ENCODE measurements around the gene SURF6. TPM values are rescaled to one million over a fixed set of nuclear protein-coding genes. Genes with fewer than 3 reads are reported as not detected.
"Not testable (repeated sequence)": the region's sequence is repeated elsewhere in the genome, so short reads cannot be mapped to it uniquely, and the experiment has no call there.

The SURF6 gene
- polyA plus RNA-seq, 4 donors = 21.1 to 36.9 (median 26.7) TPM

- no peak for DNase-seq (ENCODE audit: low read depth in 4 of 4, low spot score in 3 of 4)
Measured at GRCh38 chr9:133348718-133349573, 13.0 kb upstream of the SURF6 start.

GRCh38 chr9:133347985-133348717 is 12.2 kb upstream of the SURF6 start, which contains the start of the genes MED22 and RPL7A:
MED22 (minus strand) TSS chr9:133348131; CDS start chr9:133346662, 1,469 bp downstream.
RPL7A (plus strand) TSS chr9:133348218; CDS start chr9:133348244, 26 bp downstream.
- peak; percentile 90 to 95 (median 92) for DNase-seq (ENCODE audit: low read depth in 4 of 4, low spot score in 3 of 4)

- no peak for DNase-seq (ENCODE audit: low read depth in 4 of 4, low spot score in 3 of 4)
Measured at GRCh38 chr9:133347515-133347984, 11.6 kb upstream of the SURF6 start.

GRCh38 chr9:133346021-133346785 is 10.2 kb upstream of the SURF6 start:
- no peak for DNase-seq (ENCODE audit: low read depth in 4 of 4, low spot score in 3 of 4)

- no peak for DNase-seq (ENCODE audit: low read depth in 4 of 4, low spot score in 3 of 4)
Measured at GRCh38 chr9:133345596-133345995, 9.6 kb upstream of the SURF6 start.

GRCh38 chr9:133344979-133345378 is 9.0 kb upstream of the SURF6 start:
- DNase-seq (ENCODE audit: low read depth in 4 of 4, low spot score in 3 of 4) = no peak

- no peak for DNase-seq (ENCODE audit: low read depth in 4 of 4, low spot score in 3 of 4)
Measured at GRCh38 chr9:133344071-133344470, 8.1 kb upstream of the SURF6 start.

- DNase-seq (ENCODE audit: low read depth in 4 of 4, low spot score in 3 of 4) = no peak
Measured at GRCh38 chr9:133342570-133342969, 6.6 kb upstream of the SURF6 start.

- DNase-seq (ENCODE audit: low read depth in 4 of 4, low spot score in 3 of 4) = no peak
Measured at GRCh38 chr9:133342069-133342406, 6.0 kb upstream of the SURF6 start.

GRCh38 chr9:133341369-133342068 is 5.5 kb upstream of the SURF6 start:
- DNase-seq (ENCODE audit: low read depth in 4 of 4, low spot score in 3 of 4) = no peak

- DNase-seq (ENCODE audit: low read depth in 4 of 4, low spot score in 3 of 4) = no peak
Measured at GRCh38 chr9:133340916-133341315, 4.9 kb upstream of the SURF6 start.

GRCh38 chr9:133340256-133340655 is 4.3 kb upstream of the SURF6 start:
- no peak for DNase-seq (ENCODE audit: low read depth in 4 of 4, low spot score in 3 of 4)

GRCh38 chr9:133339641-133340040 is 3.7 kb upstream of the SURF6 start:
- DNase-seq (ENCODE audit: low read depth in 4 of 4, low spot score in 3 of 4) = no peak

- DNase-seq (ENCODE audit: low read depth in 4 of 4, low spot score in 3 of 4) = not testable (repeated sequence)
Measured at GRCh38 chr9:133334888-133335287, 1.1 kb downstream of the SURF6 start.

GRCh38 chr9:133334161-133334560 is 1.8 kb downstream of the SURF6 start:
- no peak for DNase-seq (ENCODE audit: low read depth in 4 of 4, low spot score in 3 of 4)

- DNase-seq (ENCODE audit: low read depth in 4 of 4, low spot score in 3 of 4) = no peak
Measured at GRCh38 chr9:133333566-133333965, 2.4 kb downstream of the SURF6 start.

- no peak for DNase-seq (ENCODE audit: low read depth in 4 of 4, low spot score in 3 of 4)
Measured at GRCh38 chr9:133333011-133333410, 3.0 kb downstream of the SURF6 start.

GRCh38 chr9:133332381-133332730 is 3.6 kb downstream of the SURF6 start:
- no peak for DNase-seq (ENCODE audit: low read depth in 4 of 4, low spot score in 3 of 4)

GRCh38 chr9:133331641-133332380 is 4.2 kb downstream of the SURF6 start:
- DNase-seq (ENCODE audit: low read depth in 4 of 4, low spot score in 3 of 4) = no peak

GRCh38 chr9:133331221-133331620 is 4.8 kb downstream of the SURF6 start:
- no peak for DNase-seq (ENCODE audit: low read depth in 4 of 4, low spot score in 3 of 4)
